ENCODE results near the gene DNAJB6.

Gene DNAJB6

GRCh38 chr7:157427811-157428553 is 91.2 kb downstream of the DNAJB6 start:
- Histone ChIP-seq H3K4me1 (ENCODE audit: control insufficient read depth, insufficient read depth, low read length) (no peaks in the 10 kb centered on the region), H3K9me3 (ENCODE audit: control insufficient read depth, low read length) (no peaks in the 10 kb centered on the region), H3K36me3 (ENCODE audit: control insufficient read depth, insufficient read depth, low read length, severe bottlenecking) (no peaks in the 10 kb centered on the region), H3K4me3 (ENCODE audit: low read length) (no peak overlapping the region), H3K9ac (ENCODE audit: low read length) (no peak overlapping the region), H3K27me3 (replicated peaks; ENCODE audit: control insufficient read depth, insufficient read depth, low read length) (peaks cover 7% of the 10 kb centered on the region)
- no peak for DNase-seq (ENCODE audit: low read depth)

- no peaks in the 10 kb centered on the region for H3K36me3 ChIP-seq (ENCODE audit: control insufficient read depth, insufficient read depth, low read length, severe bottlenecking)
- no peaks in the 10 kb centered on the region for H3K4me1 ChIP-seq (ENCODE audit: control insufficient read depth, insufficient read depth, low read length)
- no peak overlapping the region for H3K4me3 ChIP-seq (ENCODE audit: low read length)
- peaks cover 7% of the 10 kb centered on the region for H3K27me3 ChIP-seq (replicated peaks; ENCODE audit: control insufficient read depth, insufficient read depth, low read length)
- no peak overlapping the region for H3K9ac ChIP-seq (ENCODE audit: low read length)
- no peaks in the 10 kb centered on the region for H3K9me3 ChIP-seq (ENCODE audit: control insufficient read depth, low read length)
- DNase-seq (ENCODE audit: low read depth), result no peak
Observed at GRCh38 chr7:157428554-157428945, 91.7 kb downstream of the DNAJB6 start.

- no peaks in the 10 kb centered on the region for H3K9me3 ChIP-seq (ENCODE audit: control insufficient read depth, low read length)
- no peaks in the 10 kb centered on the region for H3K36me3 ChIP-seq (ENCODE audit: control insufficient read depth, insufficient read depth, low read length, severe bottlenecking)
- H3K27me3 ChIP-seq (replicated peaks; ENCODE audit: control insufficient read depth, insufficient read depth, low read length), result peaks cover 7% of the 10 kb centered on the region
- H3K4me1 ChIP-seq (ENCODE audit: control insufficient read depth, insufficient read depth, low read length), result no peaks in the 10 kb centered on the region
- no peak overlapping the region for H3K9ac ChIP-seq (ENCODE audit: low read length)
- DNase-seq (ENCODE audit: low read depth), result no peak
- H3K4me3 ChIP-seq (ENCODE audit: low read length), result no peak overlapping the region
Observed at GRCh38 chr7:157429001-157429679, 92.3 kb downstream of the DNAJB6 start.

GRCh38 chr7:157429680-157430224 is 92.9 kb downstream of the DNAJB6 start:
- DNase-seq (ENCODE audit: low read depth), result no peak
- H3K4me3 ChIP-seq (ENCODE audit: low read length), result no peak overlapping the region

GRCh38 chr7:157430721-157431120 is 93.9 kb downstream of the DNAJB6 start:
- H3K36me3 ChIP-seq (ENCODE audit: control insufficient read depth, insufficient read depth, low read length, severe bottlenecking), result no peaks in the 10 kb centered on the region
- peaks cover 7% of the 10 kb centered on the region for H3K27me3 ChIP-seq (replicated peaks; ENCODE audit: control insufficient read depth, insufficient read depth, low read length)
- no peaks in the 10 kb centered on the region for H3K9me3 ChIP-seq (ENCODE audit: control insufficient read depth, low read length)
- H3K9ac ChIP-seq (ENCODE audit: low read length), result no peak overlapping the region
- no peaks in the 10 kb centered on the region for H3K4me1 ChIP-seq (ENCODE audit: control insufficient read depth, insufficient read depth, low read length)
- DNase-seq (ENCODE audit: low read depth), result no peak
- H3K4me3 ChIP-seq (ENCODE audit: low read length), result no peak overlapping the region

More at GRCh38 chr7:157429680-157430224, 92.9 kb downstream of the DNAJB6 start:
- no peaks in the 10 kb centered on the region for H3K9me3 ChIP-seq (ENCODE audit: control insufficient read depth, low read length)
- H3K36me3 ChIP-seq (ENCODE audit: control insufficient read depth, insufficient read depth, low read length, severe bottlenecking), result no peaks in the 10 kb centered on the region
- peaks cover 7% of the 10 kb centered on the region for H3K27me3 ChIP-seq (replicated peaks; ENCODE audit: control insufficient read depth, insufficient read depth, low read length)
- H3K4me1 ChIP-seq (ENCODE audit: control insufficient read depth, insufficient read depth, low read length), result no peaks in the 10 kb centered on the region
- no peak overlapping the region for H3K9ac ChIP-seq (ENCODE audit: low read length)

GRCh38 chr7:157431173-157431950 is 94.6 kb downstream of the DNAJB6 start:
- Histone ChIP-seq H3K4me3 (ENCODE audit: low read length) (no peak overlapping the region), H3K27me3 (replicated peaks; ENCODE audit: control insufficient read depth, insufficient read depth, low read length) (peaks cover 7% of the 10 kb centered on the region), H3K36me3 (ENCODE audit: control insufficient read depth, insufficient read depth, low read length, severe bottlenecking) (no peaks in the 10 kb centered on the region), H3K9me3 (ENCODE audit: control insufficient read depth, low read length) (no peaks in the 10 kb centered on the region), H3K9ac (ENCODE audit: low read length) (no peak overlapping the region), H3K4me1 (ENCODE audit: control insufficient read depth, insufficient read depth, low read length) (no peaks in the 10 kb centered on the region)
- no peak for DNase-seq (ENCODE audit: low read depth)

- no peak for DNase-seq (ENCODE audit: low read depth)
- H3K4me3 ChIP-seq (ENCODE audit: low read length), result peak overlapping the region; percentile 63
- no peaks in the 10 kb centered on the region for H3K36me3 ChIP-seq (ENCODE audit: control insufficient read depth, insufficient read depth, low read length, severe bottlenecking)
- no peaks in the 10 kb centered on the region for H3K9me3 ChIP-seq (ENCODE audit: control insufficient read depth, low read length)
- peaks cover 7% of the 10 kb centered on the region for H3K27me3 ChIP-seq (replicated peaks; ENCODE audit: control insufficient read depth, insufficient read depth, low read length)
- H3K9ac ChIP-seq (ENCODE audit: low read length), result no peak overlapping the region
- H3K4me1 ChIP-seq (ENCODE audit: control insufficient read depth, insufficient read depth, low read length), result no peaks in the 10 kb centered on the region
Observed at GRCh38 chr7:157431951-157432540, 95.2 kb downstream of the DNAJB6 start.

- H3K4me3 ChIP-seq (ENCODE audit: low read length), result peak overlapping the region; percentile 63
- no peaks in the 10 kb centered on the region for H3K36me3 ChIP-seq (ENCODE audit: control insufficient read depth, insufficient read depth, low read length, severe bottlenecking)
- no peaks in the 10 kb centered on the region for H3K4me1 ChIP-seq (ENCODE audit: control insufficient read depth, insufficient read depth, low read length)
- peaks cover 7% of the 10 kb centered on the region for H3K27me3 ChIP-seq (replicated peaks; ENCODE audit: control insufficient read depth, insufficient read depth, low read length)
- peak; percentile 38 for DNase-seq (ENCODE audit: low read depth)
- no peaks in the 10 kb centered on the region for H3K9me3 ChIP-seq (ENCODE audit: control insufficient read depth, low read length)
- peak overlapping the region; percentile 31 for H3K9ac ChIP-seq (ENCODE audit: low read length)
Observed at GRCh38 chr7:157432541-157432956, 95.7 kb downstream of the DNAJB6 start.

GRCh38 chr7:157432957-157433576 is 96.3 kb downstream of the DNAJB6 start:
- H3K4me1 ChIP-seq (ENCODE audit: control insufficient read depth, insufficient read depth, low read length), result no peaks in the 10 kb centered on the region
- H3K27me3 ChIP-seq (replicated peaks; ENCODE audit: control insufficient read depth, insufficient read depth, low read length), result peaks cover 7% of the 10 kb centered on the region
- DNase-seq (ENCODE audit: low read depth), result peak; percentile 66
- peak overlapping the region; percentile 63 for H3K4me3 ChIP-seq (ENCODE audit: low read length)
- no peaks in the 10 kb centered on the region for H3K9me3 ChIP-seq (ENCODE audit: control insufficient read depth, low read length)
- H3K36me3 ChIP-seq (ENCODE audit: control insufficient read depth, insufficient read depth, low read length, severe bottlenecking), result no peaks in the 10 kb centered on the region
- H3K9ac ChIP-seq (ENCODE audit: low read length), result peak overlapping the region; percentile 31

- H3K36me3 ChIP-seq (ENCODE audit: control insufficient read depth, insufficient read depth, low read length, severe bottlenecking), result no peaks in the 10 kb centered on the region
- no peaks in the 10 kb centered on the region for H3K9me3 ChIP-seq (ENCODE audit: control insufficient read depth, low read length)
- H3K9ac ChIP-seq (ENCODE audit: low read length), result no peak overlapping the region
- H3K27me3 ChIP-seq (replicated peaks; ENCODE audit: control insufficient read depth, insufficient read depth, low read length), result peaks cover 7% of the 10 kb centered on the region
- no peaks in the 10 kb centered on the region for H3K4me1 ChIP-seq (ENCODE audit: control insufficient read depth, insufficient read depth, low read length)
- no peak overlapping the region for H3K4me3 ChIP-seq (ENCODE audit: low read length)
- no peak for DNase-seq (ENCODE audit: low read depth)
Observed at GRCh38 chr7:157433628-157434027, 96.8 kb downstream of the DNAJB6 start.

Measured in adipocyte (in vitro differentiated cells).